Raji (cell line): Measurements from ENCODE around the gene ARL16.

Experiments
- POLR2A ChIP-seq: IDR thresholded peaks from 2 replicates; pipeline ENCODE4 v1.6.1; 2011; ENCODE audit warnings: low read depth, low read length, control low read depth; ENCODE audit not compliant: insufficient read depth

Gene ARL16, protein sequence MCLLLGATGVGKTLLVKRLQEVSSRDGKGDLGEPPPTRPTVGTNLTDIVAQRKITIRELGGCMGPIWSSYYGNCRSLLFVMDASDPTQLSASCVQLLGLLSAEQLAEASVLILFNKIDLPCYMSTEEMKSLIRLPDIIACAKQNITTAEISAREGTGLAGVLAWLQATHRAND

DNA sequence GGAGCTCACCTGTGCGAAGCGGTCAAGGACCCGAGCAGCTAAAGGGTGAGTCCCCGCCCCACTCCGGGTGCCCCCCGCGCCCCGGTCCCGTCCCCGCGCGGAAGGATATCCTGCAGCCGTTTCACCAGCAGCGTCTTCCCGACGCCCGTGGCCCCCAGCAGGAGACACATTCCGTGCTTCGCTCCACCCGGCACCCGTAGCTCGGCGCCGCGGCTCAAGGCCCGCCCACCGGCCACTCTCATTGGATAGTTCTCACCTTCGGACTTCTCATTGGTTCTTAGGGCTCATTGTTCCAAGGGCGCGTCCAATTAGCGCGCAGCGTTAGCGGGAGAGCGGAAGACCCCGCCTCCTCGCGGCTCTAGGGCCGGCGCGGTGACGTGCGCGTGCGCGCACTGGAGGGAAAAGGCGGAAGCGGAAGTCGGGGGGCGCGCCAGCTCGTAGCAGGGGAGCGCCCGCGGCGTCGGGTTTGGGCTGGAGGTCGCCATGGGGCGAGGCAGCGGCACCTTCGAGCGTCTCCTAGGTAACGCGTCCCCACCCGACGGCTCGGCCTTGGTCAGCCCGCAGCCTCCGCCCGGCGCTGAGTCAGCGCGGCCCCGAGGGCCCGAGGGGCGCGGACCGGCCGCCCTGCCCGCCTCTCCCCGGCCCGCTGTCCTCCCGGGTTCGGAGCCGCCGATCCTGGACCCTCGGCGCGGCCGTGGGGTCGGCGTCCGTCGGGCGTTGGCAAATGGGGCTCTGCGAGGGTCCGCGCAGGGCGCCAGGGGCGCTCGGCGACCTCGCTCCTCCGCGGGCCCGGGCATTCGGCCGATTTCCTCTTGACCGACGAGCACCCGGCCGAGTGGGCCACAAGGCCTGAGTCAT, at the start of gene ARL16, which contains the start of gene HGS:
ARL16 (minus strand) TSS at position 214 of the 858 bp plus-strand sequence; CDS start at position 170, 44 bp downstream.
HGS (plus strand) TSS at position 428 of the 858 bp plus-strand sequence; CDS start at position 484, 56 bp downstream.
- TF ChIP-seq POLR2A: peak; percentile 59; the same call in 1 of the 2 replicates

GRCh38 chr17:81727324-81728031, 43.9 kb upstream of the ARL16 start:
- no peak for TF ChIP-seq POLR2A

- no peak for TF ChIP-seq POLR2A
Measured at GRCh38 chr17:81726004-81726403, 42.4 kb upstream of the ARL16 start.

DNA sequence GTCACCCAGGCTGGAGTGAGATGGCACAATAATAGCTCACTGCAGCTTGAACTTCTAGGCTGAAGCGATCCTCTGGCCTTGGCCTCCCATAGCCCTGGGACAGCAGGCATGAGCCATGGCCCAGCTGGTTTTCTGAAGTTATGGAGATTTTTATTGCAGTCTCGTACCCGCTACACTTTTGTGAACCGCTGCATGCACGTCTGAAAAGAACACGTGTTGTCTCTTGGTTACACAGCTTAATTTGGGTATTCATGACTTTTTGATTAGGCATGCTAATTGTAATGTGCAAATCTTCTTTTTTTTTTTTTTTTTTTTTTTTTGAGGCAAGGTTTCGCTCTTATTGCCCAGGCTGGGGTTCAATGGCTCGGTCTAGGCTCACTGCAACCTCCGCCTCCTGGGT, 41.8 kb upstream of the ARL16 start:
- no peak for TF ChIP-seq POLR2A

- TF ChIP-seq POLR2A: peak; percentile 33; the same call in 1 of the 2 replicates
Measured at GRCh38 chr17:81723651-81724209, 40.1 kb upstream of the ARL16 start.

- TF ChIP-seq POLR2A: peak; percentile 46
Measured at GRCh38 chr17:81722184-81723120, 38.9 kb upstream of the ARL16 start.

DNA sequence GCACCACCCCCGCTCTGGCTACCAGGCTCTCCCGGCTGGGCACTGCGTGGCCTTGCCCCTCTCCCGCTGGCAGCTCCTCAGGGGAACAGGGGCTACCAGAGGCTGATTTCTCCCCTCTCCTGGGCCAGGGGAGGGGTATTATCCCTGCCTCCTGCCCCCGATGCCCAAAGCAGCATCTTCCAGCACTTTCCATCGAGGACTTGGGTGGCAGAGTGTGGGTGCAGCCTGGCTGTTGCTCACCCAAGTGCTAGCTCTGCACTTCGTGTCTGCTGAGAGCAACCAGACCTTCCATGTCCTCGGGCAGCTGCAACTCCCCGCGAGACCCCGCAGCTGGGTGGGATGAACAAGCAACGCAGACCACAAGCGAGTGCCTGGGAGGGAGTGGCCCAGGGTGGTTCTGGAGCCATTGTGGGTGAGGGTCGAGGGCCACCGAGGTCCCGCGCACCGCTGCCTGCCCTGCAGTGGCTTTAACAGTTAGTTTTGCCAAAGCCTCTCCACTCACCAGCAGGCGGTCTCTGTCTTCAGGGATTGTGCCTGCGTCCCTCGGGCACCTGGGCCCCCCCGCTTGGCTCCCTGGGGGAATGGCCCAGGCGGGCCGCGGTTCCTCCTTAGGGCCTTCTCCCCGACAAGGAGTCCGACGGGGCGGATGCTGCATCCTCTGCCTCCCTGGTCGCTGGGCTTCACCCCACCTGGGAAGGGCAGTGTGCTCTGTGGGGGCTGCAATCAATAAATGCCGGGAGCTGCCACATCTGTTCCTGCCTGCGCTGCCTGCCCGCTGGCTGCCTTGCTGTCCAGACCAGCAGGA, 36.9 kb upstream of the ARL16 start:
- TF ChIP-seq POLR2A: no peak

- no peak for TF ChIP-seq POLR2A
Measured at GRCh38 chr17:81719410-81720266, 36.0 kb upstream of the ARL16 start.

- TF ChIP-seq POLR2A: no peak
Measured at GRCh38 chr17:81717766-81718089, 34.1 kb upstream of the ARL16 start.

DNA sequence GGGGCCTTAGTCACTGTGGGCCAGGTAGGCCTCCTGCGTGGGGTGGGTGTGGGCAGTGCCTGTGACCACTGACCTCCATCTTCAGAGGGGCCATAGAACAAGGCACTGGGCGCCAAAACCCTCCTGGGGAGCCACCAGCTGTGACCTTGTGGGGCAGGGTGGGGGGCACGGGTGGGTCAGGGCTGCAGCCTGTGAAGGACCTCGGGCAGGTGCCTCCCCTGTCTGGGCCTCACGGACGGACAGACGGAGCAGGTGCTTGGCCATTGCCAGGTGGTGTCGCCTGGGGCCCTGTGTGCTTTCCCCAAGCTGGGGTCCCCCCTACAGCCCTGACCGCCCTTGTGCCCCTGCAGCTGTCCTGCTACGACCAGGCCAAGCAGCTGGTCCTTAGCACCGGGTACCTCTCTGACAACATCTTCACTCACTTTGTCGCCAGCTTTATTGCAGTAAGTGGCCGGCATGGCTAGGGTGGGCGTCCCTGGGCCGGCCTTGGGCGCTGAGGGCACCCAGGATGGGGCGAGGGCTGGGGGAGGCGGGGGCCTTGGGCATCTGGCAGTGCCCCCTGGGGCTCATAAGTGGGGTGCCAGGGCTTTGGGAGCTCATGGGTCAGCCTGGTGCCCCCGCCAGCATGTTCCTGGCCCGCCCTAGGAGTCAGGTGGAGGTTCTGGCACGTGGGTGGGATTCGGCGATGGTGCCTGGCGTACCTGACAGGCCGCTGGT, 33.6 kb upstream of the ARL16 start:
- no peak for TF ChIP-seq POLR2A

DNA sequence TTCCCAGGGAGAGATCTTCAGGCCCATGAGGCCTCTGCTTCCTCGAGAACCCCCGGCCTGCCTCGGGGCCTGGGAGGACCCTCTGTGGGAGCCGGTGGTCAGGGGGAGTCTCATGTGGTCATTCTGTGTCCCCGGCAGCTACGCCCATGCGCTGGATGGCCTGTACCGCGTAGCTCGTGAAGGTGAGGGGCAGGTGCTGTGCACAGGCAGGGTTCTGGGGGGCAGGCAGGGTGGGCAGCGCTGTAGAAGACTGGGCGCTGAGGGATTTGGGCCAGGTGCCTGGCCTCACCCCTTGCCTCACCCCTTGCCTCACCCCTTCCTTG, 33.0 kb upstream of the ARL16 start:
- no peak for TF ChIP-seq POLR2A
